Tongue (tissue), 2 donors: ENCODE measurements around the gene BACH2. TPM values are rescaled to one million over a fixed set of nuclear protein-coding genes. Genes with fewer than 3 reads are reported as not detected.
A peak's percentile ranks its signal among the peaks of the same experiment; 100 is the strongest.
"Not testable (repeated sequence)": the region's sequence is repeated elsewhere in the genome, so short reads cannot be mapped to it uniquely, and the experiment has no call there.

ENCODE experiments used
- DNase-seq: peaks from one replicate; pipeline ENCODE4 v3.0.0-alpha.2; 2015
- total RNA-seq: library from RNA; depleted of rRNA; stranded (reverse); fragments of >200 nt; gene quantifications from one replicate; pipeline ENCODE4 v1.2.3, GENCODE V29; 2014

The BACH2 gene
- total RNA-seq, 1 donor from 2014 or later: 8.3 TPM

DNA sequence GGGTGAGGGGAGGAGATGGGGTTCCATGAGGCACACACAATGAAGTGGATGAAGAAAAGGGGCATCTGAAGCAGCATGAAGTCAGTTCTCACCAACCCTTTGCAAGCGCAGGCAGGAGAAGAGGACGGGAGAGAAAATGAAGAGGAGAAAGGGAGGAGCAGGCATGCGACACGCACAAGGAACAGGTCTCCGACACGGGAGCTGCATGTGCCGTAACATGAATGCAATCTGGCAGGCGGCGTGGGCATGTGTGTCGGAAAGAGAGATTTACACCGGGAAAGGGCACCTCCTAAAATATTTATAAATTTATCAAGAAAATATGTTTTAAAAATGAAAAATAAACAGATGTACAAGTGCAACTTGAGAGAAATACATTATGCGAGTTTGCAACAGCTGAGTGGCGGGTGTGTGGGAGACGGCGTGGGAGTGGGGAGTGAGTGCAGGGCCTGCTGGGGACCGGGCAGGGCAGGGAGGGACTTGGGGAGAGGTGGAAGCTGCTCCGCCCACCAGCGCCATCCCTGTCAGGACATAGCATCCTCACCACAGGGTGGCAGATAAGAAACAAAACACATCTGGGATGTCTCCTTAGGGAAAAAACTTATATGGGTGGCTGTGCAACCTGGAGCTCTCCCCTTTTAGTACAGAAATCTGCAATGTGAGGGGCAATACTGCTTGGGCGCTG, 361.8 kb downstream of the BACH2 start:
- DNase-seq: no peak

DNA sequence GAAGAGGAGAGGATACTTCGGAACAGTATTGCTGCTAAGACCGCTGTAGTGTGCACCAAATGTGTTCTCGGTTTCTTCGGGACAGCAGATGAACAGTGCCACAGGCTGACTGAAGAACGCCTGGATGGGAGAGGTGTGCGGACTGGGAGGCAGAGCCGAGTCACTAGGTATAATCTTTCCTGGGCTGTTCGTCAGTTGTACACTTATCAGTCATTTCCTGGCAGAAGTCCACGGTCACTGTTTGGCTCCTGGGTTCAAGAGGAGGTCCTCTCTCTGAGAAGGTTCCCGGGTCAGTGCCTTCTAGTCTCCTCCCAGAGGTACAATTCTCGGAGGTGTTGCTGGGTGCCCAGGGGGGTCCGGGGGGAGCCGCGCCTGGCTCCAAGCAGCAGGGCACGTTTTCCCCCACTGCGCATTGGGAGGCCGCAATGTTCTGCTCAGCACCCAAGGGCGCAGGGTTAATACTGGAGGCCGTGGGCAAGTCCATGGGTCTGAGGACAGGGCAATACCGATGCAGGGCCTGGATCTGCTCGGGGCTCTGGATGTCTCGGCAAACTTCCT, 364.3 kb downstream of the BACH2 start:
- no peak for DNase-seq

DNA sequence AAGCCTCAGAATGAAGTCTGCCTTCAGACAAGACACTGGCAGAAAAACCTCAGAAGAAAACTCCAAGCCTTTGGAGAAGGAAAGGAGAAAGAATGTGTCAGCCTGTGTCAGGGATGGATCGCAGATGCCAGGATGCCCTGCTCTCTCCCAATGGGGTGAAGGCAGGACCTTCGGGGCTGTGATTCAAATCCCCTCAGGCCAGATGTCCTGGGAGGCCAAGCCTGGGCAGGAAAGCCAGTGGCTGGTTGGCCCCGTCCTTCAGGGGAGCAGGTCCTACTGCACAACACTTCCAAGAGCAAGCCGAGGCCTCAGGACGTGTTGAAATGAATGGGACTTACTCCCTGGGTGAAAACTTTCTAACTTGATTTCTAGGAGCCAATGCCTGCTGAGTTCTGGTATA, 365.9 kb downstream of the BACH2 start:
- no peak for DNase-seq

DNA sequence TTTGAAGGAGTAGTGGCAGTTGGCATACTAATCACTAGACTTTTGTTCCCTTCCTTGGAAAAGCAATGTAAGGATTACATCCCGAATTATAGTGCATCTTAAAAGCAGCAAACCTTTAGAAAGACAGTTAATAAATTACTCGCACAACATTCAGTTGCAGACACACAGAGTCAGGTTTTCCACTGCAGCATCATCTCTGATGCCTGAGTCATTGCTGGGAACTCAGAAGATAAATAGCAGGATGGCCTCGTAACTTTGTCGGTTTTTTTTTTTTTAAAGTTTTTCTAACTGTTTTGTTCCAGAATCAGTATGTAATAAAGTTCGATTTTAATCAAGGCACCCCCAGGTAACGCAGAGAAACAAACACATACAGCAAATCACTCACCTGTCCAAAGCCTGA, 368.0 kb downstream of the BACH2 start:
- DNase-seq: no peak

DNA sequence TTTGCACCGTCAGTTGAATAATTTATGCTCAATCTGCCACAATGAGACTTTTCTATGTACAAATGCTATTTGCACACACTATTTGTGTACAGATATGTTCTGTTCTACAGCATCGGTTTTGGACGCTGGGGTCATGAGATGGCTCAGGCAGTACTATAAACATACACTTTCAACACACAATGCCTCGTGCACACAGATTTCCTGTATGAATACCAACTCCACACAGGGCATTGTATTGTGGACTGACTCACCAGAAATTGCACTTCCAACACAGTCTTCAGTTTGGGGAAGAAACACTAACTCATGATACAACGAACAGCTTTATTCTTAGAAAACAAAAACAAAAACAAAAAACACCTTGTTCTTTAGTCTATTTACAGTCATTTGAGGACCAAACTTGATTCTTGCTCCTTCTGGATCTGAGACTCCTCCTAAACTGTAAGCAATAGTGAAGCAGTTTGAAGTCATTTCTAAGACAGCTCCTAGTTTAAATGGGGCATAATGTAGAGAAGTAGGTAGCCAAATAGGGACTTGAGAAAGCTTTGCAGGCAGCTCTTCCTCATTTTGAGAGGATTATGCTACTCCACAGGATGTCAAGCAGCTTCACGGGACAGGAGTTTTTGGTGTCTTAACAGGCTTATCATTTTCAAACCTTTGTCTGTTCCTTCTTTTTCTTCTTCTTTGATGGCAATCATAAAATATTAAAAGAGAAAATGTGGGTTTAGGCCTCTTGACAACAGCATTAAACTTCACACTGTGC, 368.7 kb downstream of the BACH2 start:
- DNase-seq: no peak

DNA sequence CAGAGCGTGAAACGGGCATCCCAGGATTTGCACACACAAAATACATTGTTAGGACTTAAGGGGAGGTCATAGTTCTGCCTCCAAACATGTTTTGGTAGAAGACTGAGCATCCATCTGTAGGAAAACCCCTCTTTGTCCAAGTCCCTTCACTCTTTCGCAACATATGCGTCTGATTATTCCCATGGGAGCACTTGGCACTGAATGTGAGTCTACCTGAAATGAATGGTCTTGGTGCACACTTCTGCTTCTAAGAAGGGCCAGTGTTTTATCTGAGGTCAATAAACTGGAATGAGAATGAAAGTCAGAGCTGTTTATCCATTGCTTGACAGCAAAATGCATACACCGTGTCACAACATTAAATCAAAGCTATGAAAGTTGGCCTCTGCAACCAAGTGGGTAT, 369.4 kb downstream of the BACH2 start:
- DNase-seq: no peak

DNA sequence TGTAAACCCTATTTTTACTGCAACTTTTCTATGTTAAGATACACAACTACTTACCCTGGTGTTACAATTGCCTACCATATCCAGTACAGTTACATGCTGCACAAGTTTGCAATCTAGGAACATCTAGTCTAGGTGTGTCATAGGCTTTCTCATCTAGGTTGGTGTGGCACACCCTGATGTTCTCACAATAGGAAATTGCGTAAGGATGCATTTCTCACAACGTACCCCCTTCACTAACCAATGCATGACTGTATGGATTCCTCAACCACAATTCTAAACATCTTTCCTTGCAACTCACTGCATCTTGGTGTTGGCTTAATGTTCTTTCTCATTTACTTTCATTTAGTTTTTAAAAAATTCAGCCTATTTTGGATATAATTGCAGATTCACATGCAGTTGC, 370.8 kb downstream of the BACH2 start:
- DNase-seq: no peak

DNA sequence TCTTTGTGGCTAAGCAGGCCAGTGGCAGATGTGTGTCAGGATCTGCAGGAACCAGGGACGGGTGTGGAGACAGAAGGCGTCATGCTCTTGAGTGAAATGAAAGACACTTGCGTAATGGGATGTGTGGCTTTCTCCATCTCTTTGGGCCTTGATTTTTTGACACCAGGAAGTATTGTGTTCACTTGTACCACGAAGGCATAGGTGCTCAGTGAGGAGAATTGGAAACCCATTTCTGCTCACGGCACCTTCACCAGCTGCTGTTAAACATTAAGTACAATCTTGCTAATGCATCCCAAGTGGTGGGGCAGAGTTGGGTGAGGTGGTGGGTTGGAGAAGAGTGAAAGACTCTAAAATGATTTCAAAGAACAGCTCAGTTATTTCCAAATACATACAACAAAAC, 372.4 kb downstream of the BACH2 start:
- no peak for DNase-seq

DNA sequence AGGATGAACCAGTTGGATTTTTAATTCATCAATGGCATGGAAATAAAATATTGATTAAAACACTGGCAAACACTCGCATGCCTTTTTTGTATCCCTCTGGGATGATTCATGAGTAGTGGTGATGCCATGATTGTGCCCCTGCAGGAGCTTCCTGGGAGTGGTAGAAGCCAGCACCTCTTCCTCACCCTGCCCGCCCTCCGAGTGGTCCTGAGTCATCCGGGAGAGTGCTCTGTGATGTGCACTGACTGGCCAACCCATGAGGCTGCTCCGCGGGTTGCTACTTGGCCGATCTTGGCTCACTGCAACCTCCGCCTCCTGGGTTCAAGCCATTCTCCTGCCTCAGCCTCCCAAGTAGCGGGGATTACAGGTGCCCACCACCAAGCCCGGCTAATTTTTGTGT, 375.0 kb downstream of the BACH2 start:
- DNase-seq: no peak

DNA sequence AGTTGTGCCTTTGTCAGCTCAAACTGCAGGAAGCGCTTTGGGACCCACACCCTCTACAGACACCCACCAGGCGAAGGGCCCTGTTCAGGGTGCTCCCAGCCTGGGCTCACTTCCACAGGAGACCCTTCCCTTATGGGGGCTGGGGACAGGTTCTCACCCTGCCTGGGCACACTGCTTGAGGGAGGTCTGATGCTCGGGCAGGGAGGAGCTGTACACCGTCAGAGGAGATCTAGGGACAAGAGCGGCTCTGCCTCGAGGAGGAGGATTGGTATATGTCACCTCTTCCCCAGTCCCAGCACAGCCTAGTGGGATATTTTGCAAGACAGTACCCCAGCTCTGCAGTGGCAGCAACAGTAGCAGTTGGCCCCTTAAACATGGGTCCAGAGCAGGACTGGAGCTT, 375.4 kb downstream of the BACH2 start:
- DNase-seq: no peak

DNA sequence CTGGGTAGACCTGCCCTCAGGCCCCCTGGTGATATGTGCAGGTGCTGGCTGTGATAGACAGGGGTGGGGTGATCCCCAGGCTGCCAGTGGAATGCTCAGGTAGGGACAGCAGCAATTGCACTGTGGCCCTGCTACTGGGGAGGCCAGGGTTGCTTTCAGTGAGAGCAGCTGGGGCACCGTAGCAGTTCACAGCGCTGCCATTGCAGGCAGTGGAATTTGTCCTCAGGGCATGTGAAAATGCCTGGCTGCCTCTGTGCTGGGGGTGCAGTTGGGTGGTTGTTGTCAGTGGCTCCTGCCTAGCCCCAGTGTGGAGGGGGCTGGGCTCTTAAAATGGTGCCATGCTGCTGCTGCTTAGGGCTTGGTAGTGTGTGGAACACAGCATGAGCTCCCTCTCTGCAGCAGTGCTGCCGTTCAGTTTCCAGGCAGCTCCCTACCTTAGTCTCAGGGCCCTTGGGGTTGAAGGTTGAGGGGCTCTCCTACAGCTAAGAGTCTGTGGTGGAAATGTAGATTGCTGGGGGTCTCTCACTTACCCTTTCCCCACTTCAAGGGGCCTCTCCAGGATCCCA, 378.8 kb downstream of the BACH2 start:
- no peak for DNase-seq

DNA sequence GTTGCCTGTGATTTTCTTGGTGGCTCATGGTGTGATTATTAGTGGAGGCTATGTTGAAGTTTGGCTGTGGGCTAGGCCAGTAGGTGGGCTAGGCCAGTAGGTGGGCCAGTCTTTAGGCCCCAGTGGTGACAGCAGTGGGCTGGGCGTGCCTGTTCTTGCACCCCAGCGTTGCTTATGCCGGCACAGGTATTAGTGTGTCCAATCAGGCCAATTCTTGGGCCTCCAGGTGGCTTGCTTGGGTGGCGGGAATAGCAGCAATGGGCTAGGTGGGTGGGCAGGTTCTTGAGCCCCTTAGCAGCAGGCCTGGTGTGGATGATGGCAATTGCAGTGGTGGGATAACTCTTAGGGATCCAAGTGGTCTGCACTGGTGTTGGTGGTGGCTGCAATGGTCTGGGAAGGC, 379.4 kb downstream of the BACH2 start:
- DNase-seq: no peak

DNA sequence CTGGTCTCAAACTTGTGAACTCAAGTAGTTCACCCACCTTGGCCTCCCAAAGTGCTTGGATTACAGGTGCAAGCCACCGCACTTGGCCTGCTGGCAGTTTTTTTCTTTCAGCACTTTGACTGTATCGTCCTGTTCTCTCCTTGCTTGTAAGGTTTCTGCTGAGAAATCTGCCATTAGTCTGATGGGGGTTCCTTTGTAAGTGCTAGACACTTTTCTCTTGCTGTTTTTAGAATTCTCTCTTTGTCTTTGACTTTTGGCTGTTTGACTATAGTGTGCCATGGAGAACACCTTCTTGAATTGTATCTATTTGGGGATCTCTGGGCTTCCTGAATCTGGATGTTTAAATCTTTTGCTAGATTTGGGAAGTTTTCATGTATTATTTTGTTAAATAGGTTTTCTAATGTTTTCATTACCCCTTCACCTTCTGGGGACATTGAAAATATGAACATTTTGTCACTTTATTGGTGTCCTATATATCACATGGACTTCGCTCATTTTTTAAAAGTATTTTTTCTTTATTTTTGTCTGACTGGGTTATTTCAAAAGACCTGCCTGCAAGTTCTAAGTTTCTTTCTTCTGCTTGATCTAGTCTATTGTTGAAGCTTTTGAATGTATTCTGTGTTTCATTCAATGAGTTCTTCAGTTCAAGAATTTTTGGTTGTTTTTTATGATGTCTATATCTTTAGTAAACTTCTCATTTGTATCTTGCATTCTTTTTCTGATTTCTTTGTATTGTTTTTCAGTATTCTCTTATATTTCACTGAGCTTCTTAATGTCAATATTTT, 380.3 kb downstream of the BACH2 start:
- DNase-seq: no peak

DNA sequence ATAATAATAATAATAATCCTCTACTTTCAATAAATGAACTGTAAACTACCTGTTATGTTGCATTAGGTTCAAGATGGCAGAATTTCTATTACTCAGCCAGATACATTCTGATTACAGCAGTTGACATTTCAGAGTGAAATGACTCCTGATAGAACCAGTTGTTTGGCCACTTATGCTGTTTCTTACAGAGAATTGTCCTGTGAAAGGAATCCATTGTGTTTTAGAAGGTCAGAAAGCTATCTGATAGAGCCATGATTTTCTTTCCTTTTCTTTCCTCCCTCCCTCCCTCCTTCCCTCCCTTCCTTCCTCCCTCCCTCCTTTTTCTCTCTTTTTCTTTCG, 385.8 kb downstream of the BACH2 start:
- DNase-seq: no peak

DNA sequence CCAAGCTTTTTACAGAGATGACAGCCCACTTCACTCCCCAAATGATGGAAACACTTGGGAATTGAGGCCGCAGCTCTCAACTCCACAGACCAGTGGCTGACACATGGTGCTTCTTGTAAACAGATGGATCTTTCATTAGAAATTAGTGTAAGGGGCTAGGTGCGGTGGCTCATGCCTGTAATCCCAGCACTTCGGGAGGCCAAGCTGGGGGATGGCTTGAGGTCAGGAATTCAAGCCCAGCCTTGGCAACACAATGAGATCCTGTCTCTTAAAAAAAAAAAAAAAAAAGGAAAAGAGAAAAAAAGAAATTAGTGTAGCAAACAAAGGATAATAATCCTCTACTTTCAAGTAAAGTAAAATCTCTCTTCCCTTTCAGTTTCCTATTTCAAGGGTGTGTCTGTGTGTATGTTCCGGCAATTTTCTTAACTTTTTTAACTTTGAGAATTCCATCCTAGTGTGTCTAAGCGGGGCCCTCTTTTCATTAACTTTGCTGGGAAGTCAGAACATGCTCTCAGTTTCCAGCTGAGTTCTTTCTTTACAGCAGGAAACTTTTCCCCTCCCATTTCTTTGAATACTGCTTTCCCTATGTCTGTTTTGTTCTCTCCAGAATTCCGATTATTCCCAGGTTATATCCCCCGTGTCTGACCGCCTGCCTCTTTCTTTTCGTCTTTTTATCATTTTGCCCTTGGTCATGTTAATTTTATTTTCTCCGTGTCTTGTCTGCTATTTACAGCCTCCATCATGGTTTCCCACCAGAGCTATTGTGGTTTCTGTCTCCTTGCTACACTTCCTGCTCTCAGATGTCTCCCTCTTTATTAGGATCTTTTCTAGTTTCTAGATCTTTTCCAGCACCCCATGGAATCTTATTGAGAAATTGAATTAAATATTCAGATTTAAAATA, 386.4 kb downstream of the BACH2 start:
- DNase-seq: not testable (repeated sequence)

DNA sequence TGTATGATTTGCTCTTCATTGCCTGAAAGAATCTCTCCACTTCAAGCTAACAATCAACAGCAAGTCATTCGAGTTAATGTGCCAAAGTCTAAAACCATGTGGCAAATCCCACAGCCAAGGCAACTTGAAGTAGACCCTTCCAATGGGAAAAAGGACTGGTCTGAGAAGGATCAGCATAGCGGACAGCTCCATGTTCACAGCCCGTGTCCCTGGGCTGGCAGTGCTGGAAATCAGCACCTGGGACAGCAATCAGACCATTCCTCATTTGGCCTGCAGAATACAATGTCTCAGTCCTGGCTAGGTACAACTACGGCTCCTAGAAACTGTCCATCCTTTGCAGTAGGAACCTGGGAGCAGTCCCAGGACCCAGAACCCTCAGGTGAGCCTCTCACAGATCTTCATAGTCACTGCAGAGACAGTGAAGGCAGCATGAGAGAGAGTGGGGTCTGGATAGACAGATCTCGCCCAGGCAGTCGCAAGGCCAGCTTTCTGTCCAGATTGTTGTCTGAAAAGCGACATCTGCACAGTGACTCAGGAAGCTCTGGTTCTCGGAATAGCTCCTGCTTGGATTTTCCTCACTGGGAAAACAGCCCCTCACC, 401.3 kb downstream of the BACH2 start:
- DNase-seq: peak; percentile 78

DNA sequence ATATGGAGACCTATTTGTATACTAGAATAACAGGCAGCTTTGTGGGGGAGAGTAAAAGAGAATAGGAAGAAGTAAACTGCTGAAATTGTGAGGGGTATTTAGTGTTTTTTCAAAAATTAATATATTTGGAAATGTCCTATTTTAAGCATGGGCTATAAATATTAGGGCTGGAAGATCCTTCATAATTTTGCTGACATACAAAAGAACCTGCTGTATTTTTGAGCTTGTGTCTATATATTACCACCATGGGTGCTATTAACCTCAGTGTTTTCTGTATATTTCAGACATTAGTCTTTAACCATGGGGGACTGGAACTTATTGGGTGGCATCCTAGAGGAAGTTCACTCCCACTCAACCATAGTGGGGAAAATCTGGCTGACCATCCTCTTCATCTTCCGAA, 402.5 kb downstream of the BACH2 start, which contains the start of gene GJA10:
TSS of gene GJA10 (plus strand) at position 301 of the 400 bp plus-strand sequence. CDS start at position 301, 0 bp downstream.
- DNase-seq: no peak

DNA sequence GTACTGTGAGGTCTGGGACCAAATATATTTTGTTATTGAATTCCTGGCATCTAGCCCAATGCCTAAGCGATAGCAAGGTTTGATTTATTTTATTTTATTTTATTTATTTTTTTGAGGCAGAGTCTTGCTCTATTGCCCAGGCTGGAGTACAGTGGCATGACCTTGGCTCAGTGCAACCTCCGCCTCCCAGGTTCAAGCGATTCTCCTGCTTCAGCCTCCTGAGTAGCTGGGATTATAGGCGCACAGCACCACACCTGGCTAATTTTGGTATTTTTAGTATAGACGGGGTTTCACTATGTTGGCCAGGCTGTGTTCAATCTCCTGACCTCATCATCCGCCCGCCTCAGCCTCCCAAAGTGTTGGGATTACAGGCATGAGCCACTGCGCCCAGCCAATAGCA, 404.1 kb downstream of the BACH2 start:
- DNase-seq: not testable (repeated sequence)

DNA sequence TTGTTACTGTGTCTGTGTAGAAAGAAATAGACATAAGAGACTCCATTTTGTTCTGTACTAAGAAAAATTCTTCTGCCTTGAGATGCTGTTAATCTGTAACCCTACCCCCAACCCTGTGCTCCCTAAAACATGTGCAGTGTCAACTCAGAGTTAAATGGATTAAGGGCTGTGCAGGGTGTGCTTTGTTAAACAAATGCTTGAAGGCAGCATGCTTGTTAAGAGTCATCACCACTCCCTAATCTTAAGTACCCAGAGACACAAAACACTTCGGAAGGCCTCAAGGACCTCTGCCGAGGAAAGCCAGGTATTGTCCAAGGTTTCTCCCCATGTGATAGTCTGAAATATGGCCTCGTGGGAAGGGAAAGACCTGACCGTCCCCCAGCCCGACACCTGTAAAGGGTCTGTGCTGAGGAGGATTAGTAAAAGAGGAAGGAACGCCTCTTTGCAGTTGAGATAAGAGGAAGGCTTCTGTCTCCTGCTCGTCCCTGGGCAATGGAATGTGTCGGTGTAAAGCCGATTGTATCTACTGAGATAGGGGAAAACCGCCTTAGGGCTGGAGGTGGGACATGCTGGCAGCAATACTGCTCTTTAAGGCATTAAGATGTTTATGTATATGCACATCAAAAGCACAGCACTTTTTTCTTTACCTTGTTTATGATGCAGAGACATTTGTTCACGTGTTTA, 405.7 kb downstream of the BACH2 start:
- DNase-seq: not testable (repeated sequence)

DNA sequence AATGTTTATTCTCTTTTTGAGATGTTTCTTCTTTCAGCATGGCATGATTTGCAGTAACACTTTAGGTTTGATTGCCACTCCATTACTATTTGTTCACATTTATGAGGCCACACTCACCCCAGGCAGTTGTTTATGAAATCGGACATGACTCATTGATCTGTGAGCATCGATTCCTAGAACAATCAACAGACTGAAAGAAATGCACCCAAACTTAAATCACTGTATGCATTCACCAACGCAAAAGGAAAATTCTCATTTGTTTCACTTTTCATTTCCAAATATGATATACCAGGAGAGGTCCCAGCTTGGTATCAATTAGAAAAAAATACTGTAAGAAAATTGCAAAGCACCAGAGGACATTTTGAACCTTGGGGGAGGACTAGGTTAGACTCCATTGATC, 407.8 kb downstream of the BACH2 start:
- DNase-seq: no peak

DNA sequence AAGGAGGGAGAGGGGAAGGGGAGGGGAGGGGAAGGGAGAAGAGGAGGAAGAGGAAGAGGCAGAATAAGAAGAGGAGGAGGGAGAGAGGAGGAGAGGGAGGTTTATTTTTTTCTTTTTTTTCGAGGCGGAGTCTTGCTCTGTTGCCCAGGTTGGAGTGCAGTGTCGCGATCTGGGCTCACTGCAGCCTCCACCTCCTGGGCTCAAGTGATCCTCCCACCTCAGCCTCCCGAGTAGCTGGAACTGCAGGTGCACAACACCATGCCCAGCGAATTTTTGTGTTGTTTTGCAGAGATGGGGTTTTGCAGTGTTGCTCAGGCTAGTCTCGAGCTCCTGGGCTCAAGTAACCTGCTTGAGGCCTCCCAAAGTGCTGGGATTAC, 408.5 kb downstream of the BACH2 start:
- DNase-seq: no peak
